ENCODE data around the gene VARS2. TPM values are rescaled to one million over a fixed set of nuclear protein-coding genes. Genes with fewer than 3 reads are reported as not detected.

Gene VARS2
- total and polyA plus RNA-seq, 2 donors (not counting 1 experiment from before 2014, with no cell fraction given), result 27.1 to 41.6 TPM

GRCh38 chr6:30870546-30870945 is 43.5 kb upstream of the VARS2 start:
- Mint-ChIP-seq H3K27me3 (peaks cover 8% of the 10 kb centered on the region), H3K4me3 (no peak overlapping the region), H3K27ac (no peak overlapping the region), H3K4me1 (no peaks in the 10 kb centered on the region), H3K9me3 (ENCODE audit: insufficient read depth) (peaks cover 15% of the 10 kb centered on the region)
- peaks cover 0 to 6% (median 0%) of the 10 kb centered on the region in 4 experiments for H3K27me3 ChIP-seq (replicated peaks in 1 of 4; ENCODE audit: control extremely low read depth in 1 of 4, control insufficient read depth in 3 of 4, insufficient read depth in 4 of 4, low read length in 3 of 4)
- no peak overlapping the region for H3K4me3 ChIP-seq (ENCODE audit: control extremely low read depth in 1 of 5, extremely low read depth in 1 of 5, insufficient read depth in 1 of 5, low read depth in 2 of 5, low read length in 4 of 5)
- no peaks in the 10 kb centered on the region for H3K4me1 ChIP-seq (ENCODE audit: control insufficient read depth in 2 of 2, insufficient read depth in 2 of 2, low read length in 2 of 2)
- intact Hi-C loops (cut with micrococcal nuclease), result no loop called here
- H4K20me1 ChIP-seq (ENCODE audit: control insufficient read depth, insufficient read depth, low read length, poor library complexity, severe bottlenecking), result no peaks in the 10 kb centered on the region
- H3K79me2 ChIP-seq (ENCODE audit: control insufficient read depth, insufficient read depth, low read length), result no peaks in the 10 kb centered on the region
- H3K36me3 ChIP-seq (replicated peaks in 1 of 2; ENCODE audit: control extremely low read depth in 1 of 2, control insufficient read depth in 1 of 2, extremely low read depth in 1 of 2, insufficient read depth in 2 of 2, low read length in 1 of 2), result no peaks in the 10 kb centered on the region
- ChIA-PET CTCF (no interaction called here), POLR2A (no interaction called here)
- no peak overlapping the region for H3K4me2 ChIP-seq (replicated peaks; ENCODE audit: low read depth, low read length, poor library complexity, severe bottlenecking)
- H3K27ac ChIP-seq (ENCODE audit: low read length in 2 of 2), result no peak overlapping the region
- H2AFZ ChIP-seq (ENCODE audit: insufficient read depth, low read depth, low read length, poor library complexity, severe bottlenecking), result no peak overlapping the region
- TF ChIP-seq EZH2 (IDR thresholded peaks at IDR 0.05; ENCODE audit: borderline replicate concordance, insufficient read depth, low read depth, low read length, poor library complexity, severe bottlenecking), result no peak
- TF ChIP-seq, protein P1, sequence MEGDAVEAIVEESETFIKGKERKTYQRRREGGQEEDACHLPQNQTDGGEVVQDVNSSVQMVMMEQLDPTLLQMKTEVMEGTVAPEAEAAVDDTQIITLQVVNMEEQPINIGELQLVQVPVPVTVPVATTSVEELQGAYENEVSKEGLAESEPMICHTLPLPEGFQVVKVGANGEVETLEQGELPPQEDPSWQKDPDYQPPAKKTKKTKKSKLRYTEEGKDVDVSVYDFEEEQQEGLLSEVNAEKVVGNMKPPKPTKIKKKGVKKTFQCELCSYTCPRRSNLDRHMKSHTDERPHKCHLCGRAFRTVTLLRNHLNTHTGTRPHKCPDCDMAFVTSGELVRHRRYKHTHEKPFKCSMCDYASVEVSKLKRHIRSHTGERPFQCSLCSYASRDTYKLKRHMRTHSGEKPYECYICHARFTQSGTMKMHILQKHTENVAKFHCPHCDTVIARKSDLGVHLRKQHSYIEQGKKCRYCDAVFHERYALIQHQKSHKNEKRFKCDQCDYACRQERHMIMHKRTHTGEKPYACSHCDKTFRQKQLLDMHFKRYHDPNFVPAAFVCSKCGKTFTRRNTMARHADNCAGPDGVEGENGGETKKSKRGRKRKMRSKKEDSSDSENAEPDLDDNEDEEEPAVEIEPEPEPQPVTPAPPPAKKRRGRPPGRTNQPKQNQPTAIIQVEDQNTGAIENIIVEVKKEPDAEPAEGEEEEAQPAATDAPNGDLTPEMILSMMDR (IDR thresholded peaks at IDR 0.05), result no peak
- DNase-seq (no peak), ATAC-seq (ENCODE audit: low read depth) (no peak)
- H3K9me3 ChIP-seq (ENCODE audit: control extremely low read depth in 1 of 3, control insufficient read depth in 2 of 3, insufficient read depth in 1 of 3, low read length in 2 of 3), result peaks cover 0 to 23% (median 17%) of the 10 kb centered on the region in 3 donors
- no peak overlapping the region for H3K9ac ChIP-seq (ENCODE audit: low read length)

GRCh38 chr6:30871592-30872183 is 42.4 kb upstream of the VARS2 start:
- no CpG with 5 or more reads among the region's 4 CpGs for WGBS (ENCODE audit: insufficient coverage)
- intact Hi-C loops (cut with micrococcal nuclease), result no loop called here
- H3K9me3 ChIP-seq (ENCODE audit: control extremely low read depth in 1 of 3, control insufficient read depth in 2 of 3, insufficient read depth in 1 of 3, low read length in 2 of 3), result peaks cover 0 to 23% (median 17%) of the 10 kb centered on the region in 3 donors
- Mint-ChIP-seq H3K9me3 (ENCODE audit: insufficient read depth) (peaks cover 15% of the 10 kb centered on the region), H3K4me3 (no peak overlapping the region), H3K27ac (no peak overlapping the region), H3K27me3 (peaks cover 8% of the 10 kb centered on the region), H3K4me1 (peaks cover 1% of the 10 kb centered on the region)
- H3K79me2 ChIP-seq (ENCODE audit: control insufficient read depth, insufficient read depth, low read length), result no peaks in the 10 kb centered on the region
- no peak overlapping the region for H3K27ac ChIP-seq (ENCODE audit: low read length in 2 of 2)
- H3K4me3 ChIP-seq (ENCODE audit: control extremely low read depth in 1 of 5, extremely low read depth in 1 of 5, insufficient read depth in 1 of 5, low read depth in 2 of 5, low read length in 4 of 5), result no peak overlapping the region
- H2AFZ ChIP-seq (ENCODE audit: insufficient read depth, low read depth, low read length, poor library complexity, severe bottlenecking), result no peak overlapping the region
- ChIA-PET POLR2A (interaction anchor here (0.7 kb wide), 1 partner anchor 23 kb away, joined by 3 read pairs; no protein-coding TSS in a partner anchor), CTCF (no interaction called here)
- H4K20me1 ChIP-seq (ENCODE audit: control insufficient read depth, insufficient read depth, low read length, poor library complexity, severe bottlenecking), result no peaks in the 10 kb centered on the region
- TF ChIP-seq, protein P1 (IDR thresholded peaks at IDR 0.05), result no peak
- TF ChIP-seq EZH2 (IDR thresholded peaks at IDR 0.05; ENCODE audit: borderline replicate concordance, insufficient read depth, low read depth, low read length, poor library complexity, severe bottlenecking), result no peak
- DNase-seq (no peak), ATAC-seq (ENCODE audit: low read depth) (no peak)
- H3K27me3 ChIP-seq (replicated peaks in 1 of 4; ENCODE audit: control extremely low read depth in 1 of 4, control insufficient read depth in 3 of 4, insufficient read depth in 4 of 4, low read length in 3 of 4), result peaks cover 0 to 6% (median 0%) of the 10 kb centered on the region in 4 experiments
- H3K36me3 ChIP-seq (replicated peaks in 1 of 2; ENCODE audit: control extremely low read depth in 1 of 2, control insufficient read depth in 1 of 2, extremely low read depth in 1 of 2, insufficient read depth in 2 of 2, low read length in 1 of 2), result no peaks in the 10 kb centered on the region
- no peaks in the 10 kb centered on the region for H3K4me1 ChIP-seq (ENCODE audit: control insufficient read depth in 2 of 2, insufficient read depth in 2 of 2, low read length in 2 of 2)
- H3K4me2 ChIP-seq (replicated peaks; ENCODE audit: low read depth, low read length, poor library complexity, severe bottlenecking), result no peak overlapping the region
- no peak overlapping the region for H3K9ac ChIP-seq (ENCODE audit: low read length)

Measured in B cell (primary cell).